GM23338 (cell line): ENCODE measurements around the gene NPC1. TPM values are rescaled to one million over a fixed set of nuclear protein-coding genes. Genes with fewer than 3 reads are reported as not detected.

Experiments
- ATAC-seq: fragments of 200-7000 bp; cut with Tn5 transposase; 3 replicates; pipeline ENCODE4 v1.9.1; 2020
- DNase-seq: peaks from one replicate; pipeline ENCODE4 v3.0.0-alpha.2; 2015; ENCODE audit warnings: low spot score
- H2AFZ ChIP-seq: fragments of 200-600 bp; sonication (generic); 2 replicates; pipeline ENCODE4 v1.8.0; 2016; ENCODE audit warnings: antibody characterized with exemption, mild to moderate bottlenecking, moderate library complexity
- H3F3A ChIP-seq: fragments of 200-600 bp; sonication (generic); replicated peaks from 2 replicates; pipeline ENCODE4 v1.8.0; 2017; ENCODE audit warnings: antibody characterized with exemption, mixed run types, low read depth
- H3K27ac ChIP-seq: fragments of 200-600 bp; sonication (generic); 2 replicates; pipeline ENCODE4 v1.6.1; 2016; ENCODE audit warnings: low read depth
- H3K27me3 ChIP-seq: fragments of 200-600 bp; sonication (generic); 2 replicates; pipeline ENCODE4 v1.8.0; 2016; ENCODE audit warnings: mild to moderate bottlenecking, mixed run types, moderate library complexity; ENCODE audit not compliant: insufficient read depth
- H3K36me3 ChIP-seq: fragments of 200-600 bp; sonication (generic); 2 replicates; pipeline ENCODE4 v1.8.0; 2016; ENCODE audit warnings: mild to moderate bottlenecking; ENCODE audit not compliant: insufficient read depth
- H3K4me1 ChIP-seq: fragments of 200-600 bp; sonication (generic); 2 replicates; pipeline ENCODE4 v1.8.0; 2016; ENCODE audit warnings: mild to moderate bottlenecking, moderate library complexity; ENCODE audit not compliant: insufficient read depth
- H3K4me2 ChIP-seq: fragments of 200-600 bp; sonication (generic); 2 replicates; pipeline ENCODE4 v1.7.1; 2017; ENCODE audit warnings: mixed run types
- H3K4me3 ChIP-seq: fragments of 200-600 bp; sonication (generic); 2 replicates; pipeline ENCODE4 v1.6.1; 2016; ENCODE audit warnings: mixed run types
- H3K79me2 ChIP-seq: fragments of 200-600 bp; sonication (generic); replicated peaks from 2 replicates; pipeline ENCODE4 v1.8.0; 2017; ENCODE audit warnings: mild to moderate bottlenecking; ENCODE audit not compliant: insufficient read depth
- H3K9me2 ChIP-seq: fragments of 200-600 bp; sonication (generic); 2 replicates; pipeline ENCODE4 v1.8.0; 2017; ENCODE audit not compliant: insufficient read depth
- H4K20me1 ChIP-seq: fragments of 200-600 bp; sonication (generic); replicated peaks from 2 replicates; pipeline ENCODE4 v1.8.0; 2017; ENCODE audit warnings: mild to moderate bottlenecking; ENCODE audit not compliant: insufficient read depth
- H3K27ac Mint-ChIP-seq: 2 replicates; pipeline ENCODE4 v1.8.0; 2020; ENCODE audit warnings: inconsistent platforms, mild to moderate bottlenecking, moderate library complexity, mixed read lengths
- H3K27me3 Mint-ChIP-seq: 3 replicates; pipeline ENCODE4 v1.8.0; 2022; ENCODE audit warnings: low read depth, mild to moderate bottlenecking, moderate library complexity, mixed read lengths, inconsistent platforms; ENCODE audit not compliant: insufficient read depth, poor library complexity
- H3K36me3 Mint-ChIP-seq: 3 replicates; pipeline ENCODE4 v1.8.0; 2021; ENCODE audit warnings: low read depth, mild to moderate bottlenecking, inconsistent platforms, moderate library complexity, mixed read lengths
- H3K4me1 Mint-ChIP-seq: 3 replicates; pipeline ENCODE4 v1.8.0; 2020; ENCODE audit warnings: mild to moderate bottlenecking, inconsistent platforms, mixed read lengths
- H3K4me3 Mint-ChIP-seq: 3 replicates; pipeline ENCODE4 v1.8.0; 2021; ENCODE audit warnings: moderate library complexity, mild to moderate bottlenecking, inconsistent platforms, mixed read lengths
- H3K9me3 Mint-ChIP-seq: 3 replicates; pipeline ENCODE4 v1.8.0; 2020; ENCODE audit warnings: moderate library complexity, mild to moderate bottlenecking, inconsistent platforms, mixed read lengths
- CREB1 ChIP-seq: fragments of 250-450 bp; sonication (Bioruptor Pico); IDR thresholded peaks from 2 replicates; pipeline ENCODE4 v1.5.0; 2020; ENCODE audit warnings: low read depth, mild to moderate bottlenecking, moderate library complexity
- CTCF ChIP-seq, 2 experiments: fragments of 200-600 bp in 1 of 2; sonication (generic) in 1 of 2; conservative IDR thresholded peaks; 2 replicates each; pipeline versions ENCODE4 v1.5.1 to v1.6.1; 2016 to 2017; ENCODE audit warnings: antibody characterized with exemption in 2 of 2, low read depth in 2 of 2, mild to moderate bottlenecking in 2 of 2, moderate library complexity in 1 of 2
- ETS1 ChIP-seq: IDR thresholded peaks from 2 replicates; pipeline ENCODE4 v1.6.1; 2016; ENCODE audit warnings: antibody characterized with exemption
- EZH2 ChIP-seq: fragments of 200-600 bp; sonication (generic); IDR thresholded peaks from one replicate; pipeline ENCODE4 v1.8.0; 2017; ENCODE audit warnings: antibody characterized with exemption, mild to moderate bottlenecking, low read depth; ENCODE audit not compliant: unreplicated experiment
- EZH2phosphoT487 ChIP-seq: fragments of 200-600 bp; sonication (generic); IDR thresholded peaks from one replicate; pipeline ENCODE4 v1.8.1; 2018; ENCODE audit warnings: antibody characterized with exemption; ENCODE audit not compliant: unreplicated experiment
- JUNB ChIP-seq: IDR thresholded peaks from one replicate; pipeline ENCODE4 v1.6.1; 2016; ENCODE audit warnings: antibody characterized with exemption; ENCODE audit not compliant: unreplicated experiment
- POLR2AphosphoS5 ChIP-seq: IDR thresholded peaks from 2 replicates; pipeline ENCODE4 v1.6.1; 2016; ENCODE audit warnings: antibody characterized with exemption, low read depth
- REST ChIP-seq: IDR thresholded peaks from one replicate; pipeline ENCODE4 v1.6.1; 2018; ENCODE audit warnings: antibody characterized with exemption; ENCODE audit not compliant: unreplicated experiment
- STAT1 ChIP-seq: IDR thresholded peaks from one replicate; pipeline ENCODE4 v1.6.1; 2016; ENCODE audit warnings: antibody characterized with exemption; ENCODE audit not compliant: unreplicated experiment
- ZNF114 ChIP-seq: fragments of 250-450 bp; sonication (Bioruptor Pico); IDR thresholded peaks from 2 replicates; pipeline ENCODE4 v1.5.0; 2020; ENCODE audit warnings: mild to moderate bottlenecking, moderate library complexity
- ZNF331 ChIP-seq: fragments of 250-450 bp; sonication (Bioruptor Pico); IDR thresholded peaks from 2 replicates; pipeline ENCODE4 v1.5.0; 2020; ENCODE audit warnings: low read depth, mild to moderate bottlenecking, moderate library complexity
- polyA plus RNA-seq: library from polyadenylated mRNA; unstranded; fragments of >200 nt; fragmentation: Nextera tagmentation; extraction: Ambion mirVana; gene quantifications from 2 replicates; pipeline ENCODE4 v1.2.1, GENCODE V29; 2016
- total RNA-seq: library from RNA; depleted of rRNA; stranded (reverse); fragments of >200 nt; shearing (Covaris generic); gene quantifications from 2 replicates; pipeline ENCODE4 v1.2.3, GENCODE V29; 2014

NPC1 gene
- total and polyA plus RNA-seq, 2 experiments from 2014 or later: 18.4 to 45.1 TPM

- H3K4me3 Mint-ChIP-seq: no peak overlapping the region
- no peaks in the 10 kb centered on the region for H3K27me3 Mint-ChIP-seq
- H3K4me3 ChIP-seq: no peak overlapping the region
- no peaks in the 10 kb centered on the region for H3K79me2 ChIP-seq
- no peak overlapping the region for H3K27ac ChIP-seq
- DNase-seq: no peak
- H3K9me2 ChIP-seq: no peaks in the 10 kb centered on the region
- peaks cover 4% of the 10 kb centered on the region; the same call in 1 of the 2 replicates for H3F3A ChIP-seq
- H2AFZ ChIP-seq: no peak overlapping the region
- H3K27ac Mint-ChIP-seq: no peak overlapping the region
- no peak for ATAC-seq
- no peak overlapping the region for H3K4me2 ChIP-seq
- H3K27me3 ChIP-seq: no peaks in the 10 kb centered on the region
- peaks cover 7% of the 10 kb centered on the region for H4K20me1 ChIP-seq
- no peaks in the 10 kb centered on the region for H3K4me1 ChIP-seq
- peaks cover 69% of the 10 kb centered on the region for H3K36me3 Mint-ChIP-seq
- peaks cover 4% of the 10 kb centered on the region for H3K4me1 Mint-ChIP-seq
- H3K9me3 Mint-ChIP-seq: no peaks in the 10 kb centered on the region
- H3K36me3 ChIP-seq: peaks cover 36% of the 10 kb centered on the region
- no peak for TF ChIP-seq POLR2AphosphoS5
- no peak for TF ChIP-seq EZH2
- TF ChIP-seq JUNB: no peak
- no peak for TF ChIP-seq EZH2phosphoT487
- TF ChIP-seq REST: no peak
Observed at GRCh38 chr18:23524213-23524707, 62.0 kb downstream of the NPC1 start.

- ATAC-seq (no peak), DNase-seq (no peak)
- peaks cover 4% of the 10 kb centered on the region for H3K4me1 Mint-ChIP-seq
- Histone ChIP-seq H4K20me1 (peaks cover 7% of the 10 kb centered on the region), H3K79me2 (no peaks in the 10 kb centered on the region), H3K4me2 (no peak overlapping the region), H3K27ac (no peak overlapping the region), H3K27me3 (no peaks in the 10 kb centered on the region), H3F3A (peaks cover 4% of the 10 kb centered on the region; the same call in 1 of the 2 replicates), H3K36me3 (peaks cover 40% of the 10 kb centered on the region), H2AFZ (no peak overlapping the region), H3K9me2 (no peaks in the 10 kb centered on the region), H3K4me3 (no peak overlapping the region), H3K4me1 (no peaks in the 10 kb centered on the region)
- no peak overlapping the region for H3K27ac Mint-ChIP-seq
- no peaks in the 10 kb centered on the region for H3K9me3 Mint-ChIP-seq
- no peaks in the 10 kb centered on the region for H3K27me3 Mint-ChIP-seq
- H3K36me3 Mint-ChIP-seq: peaks cover 67% of the 10 kb centered on the region
- H3K4me3 Mint-ChIP-seq: no peak overlapping the region
- TF ChIP-seq CTCF (conservative IDR thresholded peaks at IDR 0.05; ENCODE audit: low read depth in 2 of 2) (no peak), STAT1 (no peak), REST (no peak), EZH2 (no peak), ZNF114 (CRISPR knock-in tag) (no peak), ZNF331 (CRISPR knock-in tag) (no peak), ETS1 (no peak), EZH2phosphoT487 (no peak), CREB1 (CRISPR knock-in tag) (no peak)
Observed at GRCh38 chr18:23523429-23524212, 62.7 kb downstream of the NPC1 start.
